Esophagus muscularis mucosa (tissue), 3 donors: ENCODE data around the gene SAMD9L.

Source experiments
- CTCF ChIP-seq, 3 experiments: fragments of 200-600 bp in 2 of 3; fragments of 450-650 bp in 1 of 3; sonication (generic) in 2 of 3; IDR thresholded peaks; one replicate each; pipeline ENCODE4 v1.5.1; 2017 to 2019; ENCODE audit warnings: antibody characterized with exemption in 3 of 3, mild to moderate bottlenecking in 2 of 3, moderate library complexity in 1 of 3
- POLR2AphosphoS5 ChIP-seq, 2 donors: sonication (generic); formaldehyde crosslinking; IDR thresholded peaks; one replicate each; pipeline ENCODE4 v1.6.1; 2017; ENCODE audit warnings: antibody characterized with exemption in 2 of 2

GRCh38 chr7:93119191-93119905, 28.8 kb downstream of the SAMD9L start:
- TF ChIP-seq CTCF (IDR thresholded peaks at IDR 0.05): no peak
- no peak for TF ChIP-seq POLR2AphosphoS5 (IDR thresholded peaks at IDR 0.05)
